Tibial nerve (tissue), 4 donors: ENCODE results near the gene BUD13.

ENCODE experiments used
- EP300 ChIP-seq, 2 donors: sonication (generic); formaldehyde crosslinking; IDR thresholded peaks; one replicate each; pipeline ENCODE4 v1.6.1; 2017; ENCODE audit warnings: antibody characterized with exemption in 2 of 2, mild to moderate bottlenecking in 1 of 2
- TF ChIP-seq, protein P1 (sequence below), 5 experiments: fragments of 200-600 bp in 3 of 5; fragments of 450-650 bp in 2 of 5; sonication (generic) in 3 of 5; IDR thresholded peaks; one replicate each; pipeline ENCODE4 v1.5.1; 2016 to 2019; ENCODE audit warnings: antibody characterized with exemption in 5 of 5, mild to moderate bottlenecking in 3 of 5, moderate library complexity in 2 of 5

DNA sequence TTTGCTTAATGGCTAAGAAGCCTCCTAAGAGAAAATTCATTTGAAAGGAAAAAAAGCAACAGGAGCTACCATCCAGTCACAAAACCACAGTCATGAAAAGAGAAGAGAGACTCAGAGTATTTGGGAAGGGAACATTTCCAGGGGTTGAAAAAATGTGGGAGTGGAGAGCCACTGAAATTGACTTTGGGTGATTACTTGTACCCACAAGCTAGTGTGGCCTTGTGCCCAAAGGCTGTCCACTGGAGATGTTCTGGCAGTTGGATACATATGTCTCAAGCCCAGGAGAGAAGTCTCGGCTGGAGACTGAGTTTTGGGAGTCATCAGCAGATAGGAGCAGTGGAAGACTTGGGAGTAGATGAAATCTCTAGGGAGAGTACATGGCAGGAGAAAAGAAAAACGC, 22.1 kb upstream of the BUD13 start:
- TF ChIP-seq EP300 (IDR thresholded peaks at IDR 0.05): no peak
- TF ChIP-seq, protein P1, sequence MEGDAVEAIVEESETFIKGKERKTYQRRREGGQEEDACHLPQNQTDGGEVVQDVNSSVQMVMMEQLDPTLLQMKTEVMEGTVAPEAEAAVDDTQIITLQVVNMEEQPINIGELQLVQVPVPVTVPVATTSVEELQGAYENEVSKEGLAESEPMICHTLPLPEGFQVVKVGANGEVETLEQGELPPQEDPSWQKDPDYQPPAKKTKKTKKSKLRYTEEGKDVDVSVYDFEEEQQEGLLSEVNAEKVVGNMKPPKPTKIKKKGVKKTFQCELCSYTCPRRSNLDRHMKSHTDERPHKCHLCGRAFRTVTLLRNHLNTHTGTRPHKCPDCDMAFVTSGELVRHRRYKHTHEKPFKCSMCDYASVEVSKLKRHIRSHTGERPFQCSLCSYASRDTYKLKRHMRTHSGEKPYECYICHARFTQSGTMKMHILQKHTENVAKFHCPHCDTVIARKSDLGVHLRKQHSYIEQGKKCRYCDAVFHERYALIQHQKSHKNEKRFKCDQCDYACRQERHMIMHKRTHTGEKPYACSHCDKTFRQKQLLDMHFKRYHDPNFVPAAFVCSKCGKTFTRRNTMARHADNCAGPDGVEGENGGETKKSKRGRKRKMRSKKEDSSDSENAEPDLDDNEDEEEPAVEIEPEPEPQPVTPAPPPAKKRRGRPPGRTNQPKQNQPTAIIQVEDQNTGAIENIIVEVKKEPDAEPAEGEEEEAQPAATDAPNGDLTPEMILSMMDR (IDR thresholded peaks at IDR 0.05): no peak
